OCI-M2 (cell line): ENCODE results near the gene SLC19A3.
A peak's percentile ranks its signal among the peaks of the same experiment; 100 is the strongest.
"Not testable (repeated sequence)": the region's sequence is repeated elsewhere in the genome, so short reads cannot be mapped to it uniquely, and the experiment has no call there.

Experiments used
- DNase-seq: peaks from one replicate; lab custom pipeline; 2025; ENCODE audit not compliant: unreplicated experiment; lab: John Stamatoyannopoulos, UW

SLC19A3 gene

GRCh38 chr2:227717687-227718567 is at the start of gene SLC19A3:
SLC19A3 (minus strand) TSS chr2:227718028; CDS start chr2:227702318, 15,710 bp downstream.
- no peak for DNase-seq

DNA sequence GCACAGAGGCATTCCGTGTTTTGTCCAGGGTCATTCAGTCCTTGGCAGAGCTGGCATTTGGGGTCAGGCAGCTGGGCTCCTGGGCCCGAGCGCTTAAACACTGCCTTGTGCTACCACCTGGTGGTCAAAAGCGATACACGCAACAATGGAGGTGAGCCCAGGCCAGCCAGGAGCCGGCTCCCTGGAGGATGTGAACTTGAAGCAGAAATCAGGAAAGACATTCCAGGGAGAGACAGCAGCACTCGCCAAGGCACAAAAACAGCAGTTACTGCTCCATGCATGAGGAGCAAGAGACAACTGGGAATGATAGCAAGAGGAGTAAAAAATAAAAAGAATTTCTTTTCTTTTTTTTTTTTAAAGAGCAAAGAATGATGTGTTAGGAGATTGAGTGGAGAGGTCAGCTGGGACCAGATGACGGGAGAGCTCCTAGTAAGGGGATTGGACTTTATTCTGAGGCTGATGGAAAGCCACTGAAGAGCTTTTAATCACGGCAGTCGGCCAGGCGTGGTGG is 48.6 kb upstream of the SLC19A3 start:
- peak; percentile 11 for DNase-seq

GRCh38 chr2:227765788-227766372 is 48.1 kb upstream of the SLC19A3 start:
- DNase-seq, result no peak

- DNase-seq, result no peak
These were observed 44.1 kb upstream of the SLC19A3 start for GRCh38 chr2:227761740-227762476.

- DNase-seq, result no peak
These were observed 41.7 kb upstream of the SLC19A3 start for GRCh38 chr2:227759411-227760118.

GRCh38 chr2:227756261-227756660 is 38.4 kb upstream of the SLC19A3 start:
- DNase-seq, result not testable (repeated sequence)

- no peak for DNase-seq
These were observed 30.3 kb upstream of the SLC19A3 start for GRCh38 chr2:227748079-227748478.

DNA sequence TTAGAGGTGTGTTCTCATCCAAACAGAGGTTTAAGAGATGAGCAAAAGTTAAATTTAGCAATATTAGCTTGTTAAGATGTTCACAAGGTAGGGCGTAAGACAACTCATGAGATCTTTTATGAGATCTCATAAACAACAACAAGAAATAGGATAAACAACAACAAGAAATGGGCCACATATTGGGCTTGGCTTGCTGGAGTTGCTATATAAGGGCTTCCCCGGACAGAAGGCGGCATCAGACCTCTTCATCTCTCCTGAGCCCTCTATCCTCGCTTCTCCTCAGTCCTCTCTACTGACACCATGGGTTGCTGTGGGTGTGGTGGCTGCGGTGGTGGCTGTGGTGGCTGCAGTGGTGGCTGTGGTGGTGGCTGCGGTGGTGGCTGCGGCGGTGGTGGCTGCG is 27.8 kb upstream of the SLC19A3 start, which contains the start of gene SCYGR8:
SCYGR8 (plus strand) TSS at position 301 of the 400 bp plus-strand sequence; CDS start at position 301, 0 bp downstream.
- DNase-seq, result no peak

GRCh38 chr2:227740705-227741104 is 22.9 kb upstream of the SLC19A3 start:
- DNase-seq, result not testable (repeated sequence)

DNA sequence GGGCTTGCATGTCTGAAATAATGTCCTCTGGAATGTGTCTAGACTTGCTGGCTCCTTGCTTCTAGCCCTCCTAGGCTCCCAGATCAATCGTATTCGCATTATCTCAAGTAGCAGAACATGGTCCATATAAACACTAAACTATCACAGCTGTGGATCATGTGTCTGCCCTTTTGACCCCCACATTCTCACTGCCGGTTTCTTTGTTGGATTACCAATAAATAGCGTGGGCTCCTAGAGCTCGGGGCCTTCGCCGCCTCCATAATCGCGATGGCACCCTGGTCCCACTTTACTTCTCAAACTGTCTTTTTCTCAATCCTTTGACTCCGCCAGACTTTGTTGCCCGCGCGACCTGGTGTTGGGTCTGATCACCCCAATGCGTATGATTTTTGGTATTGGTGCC is 21.5 kb upstream of the SLC19A3 start:
- DNase-seq, result no peak

DNA sequence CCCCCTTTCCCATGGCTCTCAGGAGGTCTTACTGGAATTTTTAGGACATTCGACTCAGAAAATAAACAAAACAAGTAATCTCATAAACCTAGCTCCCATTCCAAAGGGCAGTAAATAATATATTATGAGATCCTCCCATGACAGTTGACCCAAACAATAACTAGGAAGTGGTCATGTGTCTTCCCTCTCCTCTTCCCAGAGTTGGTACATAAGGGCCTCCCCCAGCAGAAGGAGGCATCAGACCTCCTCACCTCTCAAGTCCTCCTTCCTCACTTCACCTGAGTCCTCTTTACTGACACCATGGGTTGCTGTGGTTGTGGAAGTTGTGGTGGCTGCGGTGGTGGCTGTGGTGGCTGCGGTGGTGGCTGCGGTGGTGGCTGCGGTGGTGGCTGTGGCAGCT is 10.2 kb upstream of the SLC19A3 start, which contains the start of gene SCYGR7:
SCYGR7 (plus strand) TSS at position 301 of the 400 bp plus-strand sequence; CDS start at position 301, 0 bp downstream.
- no peak for DNase-seq

- DNase-seq, result no peak
These were observed 6.7 kb upstream of the SLC19A3 start, which contains the start of gene SCYGR6 for GRCh38 chr2:227724394-227725039. SCYGR6 (minus strand) TSS chr2:227724757; CDS start chr2:227724757, 0 bp downstream.

DNA sequence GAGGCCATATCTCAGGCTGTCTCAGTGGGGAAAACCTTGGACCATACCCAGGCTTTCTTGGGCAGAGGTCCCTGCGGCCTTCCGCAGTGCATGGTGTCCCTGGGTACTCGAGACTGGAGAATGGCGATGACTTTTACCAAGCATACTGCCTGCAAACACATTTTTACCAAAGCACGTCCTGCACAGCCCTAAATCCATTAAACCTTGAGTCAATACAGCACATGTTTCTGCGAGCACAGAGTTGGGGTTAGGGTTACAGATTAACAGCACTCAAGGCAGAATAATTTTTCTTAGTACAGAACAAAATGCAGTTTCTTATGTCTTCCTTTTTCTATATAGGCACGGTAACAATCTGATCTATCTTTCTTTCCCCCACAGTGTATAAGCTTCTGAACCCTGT is 5.0 kb upstream of the SLC19A3 start:
- DNase-seq, result not testable (repeated sequence)

DNA sequence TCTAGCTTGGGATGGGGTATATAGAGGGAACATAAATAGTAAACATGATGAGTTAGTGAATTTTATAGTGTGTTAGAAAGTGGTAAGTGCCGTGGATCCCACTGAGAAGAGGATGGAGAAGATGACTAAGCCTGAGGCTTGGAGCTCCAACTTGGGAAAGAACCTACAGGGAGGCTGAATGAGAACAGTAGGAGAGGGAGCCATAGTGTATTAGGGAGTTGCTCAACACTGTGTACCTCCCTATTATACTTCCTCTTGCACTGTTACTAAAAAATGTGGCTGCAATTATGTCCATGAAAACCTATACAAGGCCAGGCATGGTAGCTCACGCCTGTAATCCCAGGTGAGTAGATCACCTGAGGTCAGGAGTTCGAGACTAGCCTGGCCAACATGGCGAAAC is 2.9 kb upstream of the SLC19A3 start:
- no peak for DNase-seq

GRCh38 chr2:227719641-227720040 is 1.8 kb upstream of the SLC19A3 start:
- DNase-seq, result no peak

- no peak for DNase-seq
These were observed 1.3 kb downstream of the SLC19A3 start for GRCh38 chr2:227716501-227716900.

- no peak for DNase-seq
These were observed 4.5 kb downstream of the SLC19A3 start for GRCh38 chr2:227713291-227713690.

- DNase-seq, result no peak
These were observed 6.8 kb downstream of the SLC19A3 start for GRCh38 chr2:227710986-227711385.

- no peak for DNase-seq
These were observed 10.4 kb downstream of the SLC19A3 start for GRCh38 chr2:227707390-227707789.

GRCh38 chr2:227706859-227707258 is 11.0 kb downstream of the SLC19A3 start:
- DNase-seq, result no peak
